NK-92 (cell line): ENCODE data around the gene CDC25C.
"Not testable (repeated sequence)": the region's sequence is repeated elsewhere in the genome, so short reads cannot be mapped to it uniquely, and the experiment has no call there.

ENCODE experiments used
- DNase-seq: peaks from one replicate; lab custom pipeline; 2025; ENCODE audit not compliant: unreplicated experiment; lab: John Stamatoyannopoulos, UW

The CDC25C gene

GRCh38 chr5:138276402-138277054 is 55.1 kb downstream of the CDC25C start:
- DNase-seq, result no peak

- no peak for DNase-seq
Measured at GRCh38 chr5:138275895-138276294, 55.7 kb downstream of the CDC25C start.

GRCh38 chr5:138275379-138275782 is 56.2 kb downstream of the CDC25C start:
- DNase-seq, result no peak

- no peak for DNase-seq
Measured at GRCh38 chr5:138274189-138274853, 57.3 kb downstream of the CDC25C start, which contains the start of gene GFRA3. TSS of gene GFRA3 (minus strand) at chr5:138274621. CDS start at chr5:138274424, 197 bp downstream.

GRCh38 chr5:138273834-138274188 is 57.8 kb downstream of the CDC25C start:
- DNase-seq, result no peak

- DNase-seq, result no peak
Measured at GRCh38 chr5:138272681-138273080, 58.9 kb downstream of the CDC25C start.

GRCh38 chr5:138271281-138271680 is 60.3 kb downstream of the CDC25C start:
- no peak for DNase-seq

- DNase-seq, result no peak
Measured at GRCh38 chr5:138264183-138264582, 67.4 kb downstream of the CDC25C start.

GRCh38 chr5:138263581-138263980 is 68.0 kb downstream of the CDC25C start:
- DNase-seq, result no peak

- DNase-seq, result no peak
Measured at GRCh38 chr5:138258704-138259292, 72.8 kb downstream of the CDC25C start.

GRCh38 chr5:138257583-138257982 is 74.0 kb downstream of the CDC25C start:
- no peak for DNase-seq

- DNase-seq, result no peak
Measured at GRCh38 chr5:138252944-138253343, 78.7 kb downstream of the CDC25C start.

- not testable (repeated sequence) for DNase-seq
Measured at GRCh38 chr5:138247800-138248199, 83.8 kb downstream of the CDC25C start.

GRCh38 chr5:138246822-138247221 is 84.8 kb downstream of the CDC25C start:
- no peak for DNase-seq

GRCh38 chr5:138246334-138246733 is 85.3 kb downstream of the CDC25C start:
- no peak for DNase-seq

GRCh38 chr5:138245717-138246116 is 85.9 kb downstream of the CDC25C start:
- DNase-seq, result no peak

GRCh38 chr5:138243794-138244193 is 87.8 kb downstream of the CDC25C start:
- no peak for DNase-seq

- DNase-seq, result no peak
Measured at GRCh38 chr5:138241688-138242571, 89.7 kb downstream of the CDC25C start.

- DNase-seq, result no peak
Measured at GRCh38 chr5:138240650-138241385, 90.8 kb downstream of the CDC25C start.

- no peak for DNase-seq
Measured at GRCh38 chr5:138238034-138238433, 93.6 kb downstream of the CDC25C start.
